Peyer's patch (tissue), 4 donors: ENCODE results near the gene DMPK.

ENCODE experiments used
- POLR2A ChIP-seq, 2 donors: fragments of 450-650 bp; IDR thresholded peaks; one replicate each; pipeline ENCODE4 v1.5.1; 2017; ENCODE audit warnings: antibody characterized with exemption in 2 of 2, mild to moderate bottlenecking in 2 of 2, moderate library complexity in 2 of 2
- TF ChIP-seq, protein P1 (sequence below), 6 experiments: fragments of 450-650 bp in 4 of 6; fragments of 200-600 bp in 2 of 6; sonication (generic) in 1 of 6; IDR thresholded peaks; one replicate each; pipeline ENCODE4 v1.5.1; 2017 to 2019; ENCODE audit warnings: antibody characterized with exemption in 6 of 6, mild to moderate bottlenecking in 3 of 6, moderate library complexity in 1 of 6

DNA sequence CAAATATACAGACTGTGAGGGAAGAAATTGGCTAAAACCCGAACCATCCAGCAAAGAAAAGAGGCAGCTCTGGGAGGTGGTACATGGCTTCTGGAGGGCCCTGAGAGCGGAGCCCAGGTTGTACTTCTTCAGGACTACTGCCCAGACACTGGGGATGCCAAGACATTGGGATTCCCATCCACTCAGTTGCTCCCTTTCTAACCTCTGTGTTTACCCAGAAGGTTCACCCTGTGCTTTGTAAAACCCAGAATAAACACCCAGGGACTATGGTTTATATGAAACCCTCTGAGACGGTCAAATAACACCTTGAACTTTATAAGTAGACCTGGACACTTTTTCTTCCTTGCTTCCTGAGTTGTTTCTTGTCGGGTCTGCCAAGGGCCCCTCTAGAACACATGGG, 39.3 kb downstream of the DMPK start:
- TF ChIP-seq, protein P1, sequence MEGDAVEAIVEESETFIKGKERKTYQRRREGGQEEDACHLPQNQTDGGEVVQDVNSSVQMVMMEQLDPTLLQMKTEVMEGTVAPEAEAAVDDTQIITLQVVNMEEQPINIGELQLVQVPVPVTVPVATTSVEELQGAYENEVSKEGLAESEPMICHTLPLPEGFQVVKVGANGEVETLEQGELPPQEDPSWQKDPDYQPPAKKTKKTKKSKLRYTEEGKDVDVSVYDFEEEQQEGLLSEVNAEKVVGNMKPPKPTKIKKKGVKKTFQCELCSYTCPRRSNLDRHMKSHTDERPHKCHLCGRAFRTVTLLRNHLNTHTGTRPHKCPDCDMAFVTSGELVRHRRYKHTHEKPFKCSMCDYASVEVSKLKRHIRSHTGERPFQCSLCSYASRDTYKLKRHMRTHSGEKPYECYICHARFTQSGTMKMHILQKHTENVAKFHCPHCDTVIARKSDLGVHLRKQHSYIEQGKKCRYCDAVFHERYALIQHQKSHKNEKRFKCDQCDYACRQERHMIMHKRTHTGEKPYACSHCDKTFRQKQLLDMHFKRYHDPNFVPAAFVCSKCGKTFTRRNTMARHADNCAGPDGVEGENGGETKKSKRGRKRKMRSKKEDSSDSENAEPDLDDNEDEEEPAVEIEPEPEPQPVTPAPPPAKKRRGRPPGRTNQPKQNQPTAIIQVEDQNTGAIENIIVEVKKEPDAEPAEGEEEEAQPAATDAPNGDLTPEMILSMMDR (IDR thresholded peaks at IDR 0.05), result no peak
- no peak for TF ChIP-seq POLR2A (IDR thresholded peaks at IDR 0.05)
